Neural cell (in vitro differentiated cells): Measurements from ENCODE around the gene FAM167B. TPM values are rescaled to one million over a fixed set of nuclear protein-coding genes. Genes with fewer than 3 reads are reported as not detected.

Experiments
- H2AFZ ChIP-seq: fragments of 200-600, 300-800 bp; sonication (generic), shearing (Covaris generic); 2 replicates; pipeline ENCODE4 v1.6.0; 2014; ENCODE audit warnings: low read depth, mild to moderate bottlenecking, antibody characterized with exemption, low read length, moderate library complexity
- H3F3A ChIP-seq: fragments of 200-600 bp; shearing (Covaris generic); 2 replicates; pipeline ENCODE4 v1.6.1; 2016; ENCODE audit warnings: mild to moderate bottlenecking, moderate library complexity, mixed read lengths, antibody characterized with exemption, low read length; ENCODE audit not compliant: insufficient read depth, poor library complexity, severe bottlenecking
- H3K27ac ChIP-seq: fragments of 200-600, 300-800 bp; sonication (generic), shearing (Covaris generic); 2 replicates; pipeline ENCODE4 v1.5.1; 2014; ENCODE audit warnings: mild to moderate bottlenecking, low read length, moderate library complexity
- H3K27me3 ChIP-seq: fragments of 300-800, 200-600 bp; sonication (generic), shearing (Covaris generic); 2 replicates; pipeline ENCODE4 v1.6.0; 2014; ENCODE audit warnings: mild to moderate bottlenecking, low read depth, low read length, moderate library complexity; ENCODE audit not compliant: insufficient read depth
- H3K36me3 ChIP-seq: fragments of 300-800, 200-600 bp; sonication (generic), shearing (Covaris generic); 2 replicates; pipeline ENCODE4 v1.5.1; 2014; ENCODE audit warnings: mild to moderate bottlenecking, antibody characterized with exemption, low read length, moderate library complexity; ENCODE audit not compliant: insufficient read depth
- H3K4me2 ChIP-seq: fragments of 300-800, 200-600 bp; sonication (generic), shearing (Covaris generic); 2 replicates; pipeline ENCODE4 v1.6.0; 2014; ENCODE audit warnings: mild to moderate bottlenecking, low read length
- H3K4me3 ChIP-seq: fragments of 300-800, 200-600 bp; sonication (generic), shearing (Covaris generic); 2 replicates; pipeline ENCODE4 v1.5.1; 2014; ENCODE audit warnings: mild to moderate bottlenecking, low read length, moderate library complexity
- H3K79me2 ChIP-seq: fragments of 200-600 bp; shearing (Covaris generic); replicated peaks from 2 replicates; pipeline ENCODE4 v1.6.0; 2014; ENCODE audit warnings: mild to moderate bottlenecking, low read length, moderate library complexity; ENCODE audit not compliant: insufficient read depth
- H3K9ac ChIP-seq: fragments of 300-800, 200-600 bp; sonication (generic), shearing (Covaris generic); 2 replicates; pipeline ENCODE4 v1.6.1; 2016; ENCODE audit warnings: mild to moderate bottlenecking, low read length, mixed read lengths
- H3K9me2 ChIP-seq: fragments of 200-600 bp; shearing (Covaris generic); 2 replicates; pipeline ENCODE4 v1.6.1; 2016; ENCODE audit warnings: mild to moderate bottlenecking, low read length, mixed read lengths; ENCODE audit not compliant: insufficient read depth
- H3K9me3 ChIP-seq: fragments of 200-600, 300-800 bp; sonication (generic), shearing (Covaris generic); 2 replicates; pipeline ENCODE4 v1.6.1; 2016; ENCODE audit warnings: mild to moderate bottlenecking, mixed run types, low read length, moderate library complexity, mixed read lengths
- H4K20me1 ChIP-seq: fragments of 200-600 bp; shearing (Covaris generic); 2 replicates; pipeline ENCODE4 v1.6.1; 2016; ENCODE audit warnings: mild to moderate bottlenecking, mixed run types; ENCODE audit not compliant: insufficient read depth
- CTCF ChIP-seq: fragments of 450-650 bp; IDR thresholded peaks from 2 replicates; pipeline ENCODE4 v1.5.1; 2014; ENCODE audit warnings: antibody characterized with exemption, mild to moderate bottlenecking, moderate library complexity; ENCODE audit not compliant: poor library complexity, severe bottlenecking
- EP300 ChIP-seq: fragments of 450-650 bp; conservative IDR thresholded peaks from 2 replicates; pipeline ENCODE4 v1.6.1; 2014; ENCODE audit warnings: antibody characterized with exemption, mild to moderate bottlenecking, moderate library complexity; ENCODE audit not compliant: poor library complexity, severe bottlenecking
- EZH2 ChIP-seq: fragments of 200-600, 300-800 bp; shearing (Covaris generic), sonication (generic); IDR thresholded peaks from 2 replicates; pipeline ENCODE4 v1.6.1; 2014; ENCODE audit warnings: antibody characterized with exemption, low read length, borderline replicate concordance, mild to moderate bottlenecking; ENCODE audit not compliant: insufficient read depth, poor library complexity, severe bottlenecking
- MXI1 ChIP-seq: fragments of 450-650 bp; conservative IDR thresholded peaks from 2 replicates; pipeline ENCODE4 v1.6.1; 2014; ENCODE audit warnings: antibody characterized with exemption, mild to moderate bottlenecking; ENCODE audit not compliant: poor library complexity, severe bottlenecking
- POLR2AphosphoS5 ChIP-seq: IDR thresholded peaks from 2 replicates; pipeline ENCODE4 v1.6.1; 2012
- RAD21 ChIP-seq: fragments of 450-650 bp; conservative IDR thresholded peaks from 2 replicates; pipeline ENCODE4 v1.6.1; 2014; ENCODE audit warnings: antibody characterized with exemption, mild to moderate bottlenecking, moderate library complexity
- SMC3 ChIP-seq: fragments of 450-650 bp; conservative IDR thresholded peaks from 2 replicates; pipeline ENCODE4 v1.6.1; 2014; ENCODE audit warnings: antibody characterized with exemption, mild to moderate bottlenecking, moderate library complexity; ENCODE audit not compliant: poor library complexity
- TAF1 ChIP-seq: IDR thresholded peaks from 2 replicates; pipeline ENCODE4 v1.6.1; 2012; ENCODE audit warnings: low read depth
- polyA plus RNA-seq: library from polyadenylated mRNA; depleted of rRNA; stranded (reverse); fragments of >200 nt; gene quantifications from 2 replicates; pipeline ENCODE4 v1.2.3, GENCODE V29; 2014
- TF ChIP-seq, protein P1 (sequence below): IDR thresholded peaks from 2 replicates; pipeline ENCODE4 v1.6.1; 2012; ENCODE audit warnings: borderline replicate concordance

FAM167B gene
- polyA plus RNA-seq, 1 donor from 2014 or later: not detected

GRCh38 chr1:32285658-32286057 lies 38.6 kb downstream of the FAM167B start:
- H3K27ac ChIP-seq: no peak overlapping the region
- no peak overlapping the region for H3K4me2 ChIP-seq
- no peaks in the 10 kb centered on the region for H4K20me1 ChIP-seq
- H3K9ac ChIP-seq: no peak overlapping the region
- no peaks in the 10 kb centered on the region for H3K27me3 ChIP-seq
- no peaks in the 10 kb centered on the region for H3K9me2 ChIP-seq
- H3K4me3 ChIP-seq: no peak overlapping the region
- no peaks in the 10 kb centered on the region for H3F3A ChIP-seq
- no peaks in the 10 kb centered on the region for H3K9me3 ChIP-seq
- H3K36me3 ChIP-seq: no peaks in the 10 kb centered on the region
- H2AFZ ChIP-seq: no peak overlapping the region
- TF ChIP-seq MXI1 (no peak), RAD21 (no peak), POLR2AphosphoS5 (no peak), SMC3 (no peak), TAF1 (no peak), EP300 (no peak), EZH2 (no peak), CTCF (no peak)
- TF ChIP-seq, protein P1, sequence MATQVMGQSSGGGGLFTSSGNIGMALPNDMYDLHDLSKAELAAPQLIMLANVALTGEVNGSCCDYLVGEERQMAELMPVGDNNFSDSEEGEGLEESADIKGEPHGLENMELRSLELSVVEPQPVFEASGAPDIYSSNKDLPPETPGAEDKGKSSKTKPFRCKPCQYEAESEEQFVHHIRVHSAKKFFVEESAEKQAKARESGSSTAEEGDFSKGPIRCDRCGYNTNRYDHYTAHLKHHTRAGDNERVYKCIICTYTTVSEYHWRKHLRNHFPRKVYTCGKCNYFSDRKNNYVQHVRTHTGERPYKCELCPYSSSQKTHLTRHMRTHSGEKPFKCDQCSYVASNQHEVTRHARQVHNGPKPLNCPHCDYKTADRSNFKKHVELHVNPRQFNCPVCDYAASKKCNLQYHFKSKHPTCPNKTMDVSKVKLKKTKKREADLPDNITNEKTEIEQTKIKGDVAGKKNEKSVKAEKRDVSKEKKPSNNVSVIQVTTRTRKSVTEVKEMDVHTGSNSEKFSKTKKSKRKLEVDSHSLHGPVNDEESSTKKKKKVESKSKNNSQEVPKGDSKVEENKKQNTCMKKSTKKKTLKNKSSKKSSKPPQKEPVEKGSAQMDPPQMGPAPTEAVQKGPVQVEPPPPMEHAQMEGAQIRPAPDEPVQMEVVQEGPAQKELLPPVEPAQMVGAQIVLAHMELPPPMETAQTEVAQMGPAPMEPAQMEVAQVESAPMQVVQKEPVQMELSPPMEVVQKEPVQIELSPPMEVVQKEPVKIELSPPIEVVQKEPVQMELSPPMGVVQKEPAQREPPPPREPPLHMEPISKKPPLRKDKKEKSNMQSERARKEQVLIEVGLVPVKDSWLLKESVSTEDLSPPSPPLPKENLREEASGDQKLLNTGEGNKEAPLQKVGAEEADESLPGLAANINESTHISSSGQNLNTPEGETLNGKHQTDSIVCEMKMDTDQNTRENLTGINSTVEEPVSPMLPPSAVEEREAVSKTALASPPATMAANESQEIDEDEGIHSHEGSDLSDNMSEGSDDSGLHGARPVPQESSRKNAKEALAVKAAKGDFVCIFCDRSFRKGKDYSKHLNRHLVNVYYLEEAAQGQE: no peak
- no peaks in the 10 kb centered on the region for H3K79me2 ChIP-seq

DNA sequence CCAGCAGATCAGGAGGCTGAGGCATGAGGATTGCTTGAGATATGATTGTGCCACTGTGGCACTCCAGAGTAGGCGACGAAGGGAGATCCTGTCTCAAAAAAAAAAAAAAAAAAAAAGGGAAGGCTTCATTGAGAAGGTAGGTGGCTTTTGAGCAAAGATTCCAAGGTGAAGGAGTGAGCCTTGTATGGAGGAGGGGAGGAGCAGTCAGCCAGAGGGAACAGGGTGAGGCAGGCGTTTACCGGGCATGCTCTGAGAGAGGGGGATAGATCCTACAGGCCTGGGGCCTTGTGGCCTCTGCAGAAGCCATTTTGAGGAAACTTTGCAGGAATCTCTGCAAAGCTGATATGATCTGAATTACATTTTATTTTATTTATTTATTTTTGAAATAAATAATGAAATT lies 39.7 kb downstream of the FAM167B start:
- no peak overlapping the region for H3K9ac ChIP-seq
- H3K9me3 ChIP-seq: no peaks in the 10 kb centered on the region
- no peaks in the 10 kb centered on the region for H3K27me3 ChIP-seq
- H3F3A ChIP-seq: no peaks in the 10 kb centered on the region
- H3K36me3 ChIP-seq: no peaks in the 10 kb centered on the region
- H3K9me2 ChIP-seq: no peaks in the 10 kb centered on the region
- no peak overlapping the region for H3K27ac ChIP-seq
- no peak overlapping the region for H2AFZ ChIP-seq
- no peaks in the 10 kb centered on the region for H3K79me2 ChIP-seq
- H3K4me2 ChIP-seq: no peak overlapping the region
- no peaks in the 10 kb centered on the region for H4K20me1 ChIP-seq
- TF ChIP-seq POLR2AphosphoS5 (no peak), MXI1 (no peak), SMC3 (no peak), TAF1 (no peak), EZH2 (no peak), EP300 (no peak), RAD21 (no peak), CTCF (no peak)
- TF ChIP-seq, protein P1: no peak
- H3K4me3 ChIP-seq: no peak overlapping the region
